A673 (cell line): ENCODE measurements around the gene ATRAID. TPM values are rescaled to one million over a fixed set of nuclear protein-coding genes. Genes with fewer than 3 reads are reported as not detected.

Experiments used
- BruUV-seq: library from RNA; stranded (reverse); fragments of 400-500 nt; replicated peaks from 2 replicates; lab custom pipeline; 2021; lab: Mats Ljungman, UMichigan
- CTCF ChIA-PET: fragments of 300-600 bp; sonication (Branson Sonifier 250); formaldehyde crosslinking; loops from one replicate; lab custom pipeline; 2022; ENCODE audit warnings: antibody characterized with exemption; lab: Charles Lee
- POLR2A ChIA-PET: fragments of 300-600 bp; sonication (Branson Sonifier 250); formaldehyde crosslinking; loops from one replicate; lab custom pipeline; 2022; ENCODE audit warnings: antibody characterized with exemption; ENCODE audit not compliant: low non-redundant PET; lab: Charles Lee
- DNase-seq: peaks from one replicate; pipeline ENCODE4 v3.0.0-alpha.2; 2015; ENCODE audit warnings: low spot score
- H3K27ac ChIP-seq: fragments of 200-600 bp; sonication (generic); 2 replicates; pipeline ENCODE4 v1.5.1; 2016; ENCODE audit warnings: mixed run types, low read depth, mild to moderate bottlenecking, mixed read lengths, antibody characterized with exemption, low read length; ENCODE audit not compliant: poor library complexity, severe bottlenecking
- H3K27me3 ChIP-seq: fragments of 200-600 bp; sonication (generic); replicated peaks from 2 replicates; pipeline ENCODE4 v1.6.1; 2017; ENCODE audit warnings: mixed run types, low read depth, mild to moderate bottlenecking, mixed read lengths, antibody characterized with exemption, low read length; ENCODE audit not compliant: insufficient read depth, poor library complexity
- H3K36me3 ChIP-seq: fragments of 200-600 bp; sonication (generic); 2 replicates; pipeline ENCODE4 v1.6.1; 2016; ENCODE audit warnings: mixed run types, mild to moderate bottlenecking, mixed read lengths, antibody characterized with exemption, low read length; ENCODE audit not compliant: insufficient read depth, poor library complexity, severe bottlenecking
- H3K4me1 ChIP-seq: fragments of 200-600 bp; sonication (generic); 2 replicates; pipeline ENCODE4 v1.6.1; 2017; ENCODE audit warnings: mixed run types, mild to moderate bottlenecking, mixed read lengths, antibody characterized with exemption, low read length; ENCODE audit not compliant: insufficient read depth, poor library complexity, severe bottlenecking
- H3K4me3 ChIP-seq: fragments of 200-600 bp; sonication (generic); 2 replicates; pipeline ENCODE4 v1.5.1; 2016; ENCODE audit warnings: low read depth, mixed run types, mild to moderate bottlenecking, mixed read lengths, low read length; ENCODE audit not compliant: poor library complexity, severe bottlenecking
- H3K9me3 ChIP-seq: fragments of 200-600 bp; sonication (generic); 2 replicates; pipeline ENCODE4 v1.6.1; 2016; ENCODE audit warnings: mixed run types, low read depth, mild to moderate bottlenecking, mixed read lengths, antibody characterized with exemption, low read length; ENCODE audit not compliant: poor library complexity, severe bottlenecking
- CTCF ChIP-seq: fragments of 300-800, 200-600 bp; sonication (generic); conservative IDR thresholded peaks from 2 replicates; pipeline ENCODE4 v1.5.1; 2017; ENCODE audit warnings: low read depth, mild to moderate bottlenecking, antibody characterized with exemption, low read length, moderate library complexity, mixed read lengths
- EZH2 ChIP-seq: fragments of 200-600 bp; sonication (generic); IDR thresholded peaks from 2 replicates; pipeline ENCODE4 v1.6.1; 2017; ENCODE audit warnings: borderline replicate concordance, low read depth, mild to moderate bottlenecking, mixed read lengths, antibody characterized with exemption, low read length; ENCODE audit not compliant: poor library complexity, severe bottlenecking
- intact Hi-C: fragments of 100-400 bp; cut with micrococcal nuclease; formaldehyde crosslinking; loops from one replicate; pipeline ENCODE4 v1.10.0; 2022; ENCODE audit not compliant: unreplicated experiment
- total RNA-seq: library from RNA; stranded (reverse); gene quantifications from 2 replicates; pipeline ENCODE4 v1.2.3, GENCODE V29; 2021

ATRAID gene
- total RNA-seq, 1 experiment from 2014 or later: 107 TPM

- TF ChIP-seq EZH2 (no peak), CTCF (no peak)
- H3K27me3 ChIP-seq: no peaks in the 10 kb centered on the region
- no peak for DNase-seq
- ChIA-PET CTCF (no interaction called here), POLR2A (no interaction called here)
- H3K27ac ChIP-seq: peak overlapping the region; percentile 98
- peaks cover 43% of the 10 kb centered on the region for H3K4me1 ChIP-seq
- BruUV-seq: no TSS peak
- H3K36me3 ChIP-seq: peaks cover 72% of the 10 kb centered on the region
- H3K4me3 ChIP-seq: no peak overlapping the region
- H3K9me3 ChIP-seq: no peaks in the 10 kb centered on the region
- intact Hi-C loops: loop anchor here (5.0 kb wide), 1 partner anchor 40 kb away; the partner anchor contains the start of gene SLC30A3
These were observed 10.6 kb downstream of the ATRAID start for GRCh38 chr2:27222407-27222806.

- Histone ChIP-seq H3K9me3 (no peaks in the 10 kb centered on the region), H3K4me3 (no peak overlapping the region), H3K36me3 (peaks cover 82% of the 10 kb centered on the region), H3K27ac (peak overlapping the region; percentile 25), H3K4me1 (peaks cover 39% of the 10 kb centered on the region), H3K27me3 (no peaks in the 10 kb centered on the region)
- intact Hi-C loops: loop anchor here (5.0 kb wide), 1 partner anchor 39 kb away; the partner anchor contains the start of gene SLC30A3
- TF ChIP-seq CTCF (no peak), EZH2 (no peak)
- BruUV-seq: no TSS peak
- DNase-seq: no peak
- ChIA-PET CTCF (no interaction called here), POLR2A (no interaction called here)
These were observed 11.6 kb downstream of the ATRAID start for GRCh38 chr2:27223416-27223815.

DNA sequence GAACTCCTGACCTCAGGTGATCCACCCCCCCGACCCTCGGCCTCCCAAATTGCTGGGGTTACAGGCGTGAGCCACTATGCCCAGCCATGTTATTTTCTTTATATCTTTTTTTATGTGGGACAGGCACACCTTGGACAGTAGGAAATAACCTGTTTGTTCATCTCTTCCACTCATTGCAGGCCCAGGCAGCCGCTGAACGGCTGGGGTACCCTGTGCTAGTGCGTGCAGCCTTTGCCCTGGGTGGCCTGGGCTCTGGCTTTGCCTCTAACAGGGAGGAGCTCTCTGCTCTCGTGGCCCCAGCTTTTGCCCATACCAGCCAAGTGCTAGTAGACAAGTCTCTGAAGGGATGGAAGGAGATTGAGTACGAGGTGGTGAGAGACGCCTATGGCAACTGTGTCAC is 13.7 kb downstream of the ATRAID start:
- TF ChIP-seq CTCF (no peak), EZH2 (no peak)
- Histone ChIP-seq H3K9me3 (no peaks in the 10 kb centered on the region), H3K27ac (peak overlapping the region; percentile 30), H3K27me3 (no peaks in the 10 kb centered on the region), H3K4me3 (no peak overlapping the region), H3K36me3 (peaks cover 95% of the 10 kb centered on the region), H3K4me1 (peaks cover 19% of the 10 kb centered on the region)
- ChIA-PET POLR2A (no interaction called here), CTCF (no interaction called here)
- intact Hi-C loops: no loop called here
- no peak for DNase-seq
- BruUV-seq: no TSS peak
